Measurements from ENCODE around the gene GEMIN7. TPM values are rescaled to one million over a fixed set of nuclear protein-coding genes. Genes with fewer than 3 reads are reported as not detected.

Gene GEMIN7
- total RNA-seq, 4 donors from 2014 or later, result 18.8 to 29.8 (median 20.5) TPM

GRCh38 chr19:45138303-45138751 lies 59.3 kb downstream of the GEMIN7 start:
- no peak for DNase-seq (ENCODE audit: low spot score in 2 of 2)
- H3K9me3 ChIP-seq, result no peaks in the 10 kb centered on the region
- WGBS, result 55% methylated on average over 11 of the region's 11 CpGs
- TF ChIP-seq CTCF (IDR thresholded peaks at IDR 0.05), result no peak
- TF ChIP-seq EP300 (IDR thresholded peaks at IDR 0.05), result no peak
- no peak for TF ChIP-seq POLR2AphosphoS5 (IDR thresholded peaks at IDR 0.05)
- no peak for TF ChIP-seq POLR2A (IDR thresholded peaks at IDR 0.05)
- H3K27ac ChIP-seq, result no peak overlapping the region
- H3K36me3 ChIP-seq, result peaks cover 31% of the 10 kb centered on the region
- peaks cover 23% of the 10 kb centered on the region for H3K4me1 ChIP-seq
- no peak overlapping the region for H3K4me3 ChIP-seq
- H3K27me3 ChIP-seq, result no peaks in the 10 kb centered on the region

- DNase-seq (ENCODE audit: low spot score in 2 of 2), result no peak
- Histone ChIP-seq H3K27me3 (no peaks in the 10 kb centered on the region), H3K9me3 (no peaks in the 10 kb centered on the region), H3K36me3 (peaks cover 41% of the 10 kb centered on the region), H3K4me1 (peaks cover 23% of the 10 kb centered on the region), H3K4me3 (no peak overlapping the region), H3K27ac (no peak overlapping the region)
- WGBS, result 96% methylated on average over 18 of the region's 24 CpGs
- TF ChIP-seq EP300 (IDR thresholded peaks at IDR 0.05) (no peak), POLR2A (IDR thresholded peaks at IDR 0.05) (no peak), CTCF (IDR thresholded peaks at IDR 0.05) (no peak), POLR2AphosphoS5 (IDR thresholded peaks at IDR 0.05) (no peak)
Observed at GRCh38 chr19:45139286-45140143, 60.5 kb downstream of the GEMIN7 start.

- TF ChIP-seq EP300 (IDR thresholded peaks at IDR 0.05) (no peak), POLR2A (IDR thresholded peaks at IDR 0.05) (no peak), POLR2AphosphoS5 (IDR thresholded peaks at IDR 0.05) (no peak), CTCF (IDR thresholded peaks at IDR 0.05) (no peak)
- 89% methylated on average over 6 of the region's 8 CpGs for WGBS
- no peak overlapping the region for H3K27ac ChIP-seq
- no peaks in the 10 kb centered on the region for H3K27me3 ChIP-seq
- peaks cover 23% of the 10 kb centered on the region for H3K4me1 ChIP-seq
- H3K9me3 ChIP-seq, result no peaks in the 10 kb centered on the region
- no peak for DNase-seq (ENCODE audit: low spot score in 2 of 2)
- no peak overlapping the region for H3K4me3 ChIP-seq
- H3K36me3 ChIP-seq, result peaks cover 47% of the 10 kb centered on the region
Observed at GRCh38 chr19:45140144-45140503, 61.1 kb downstream of the GEMIN7 start.

GRCh38 chr19:45140533-45140932 lies 61.5 kb downstream of the GEMIN7 start:
- WGBS, result 94% methylated on average over 8 of the region's 11 CpGs
- no peak for DNase-seq (ENCODE audit: low spot score in 2 of 2)
- no peak overlapping the region for H3K27ac ChIP-seq
- TF ChIP-seq POLR2AphosphoS5 (IDR thresholded peaks at IDR 0.05), result no peak
- TF ChIP-seq POLR2A (IDR thresholded peaks at IDR 0.05), result no peak
- no peak for TF ChIP-seq EP300 (IDR thresholded peaks at IDR 0.05)
- no peak for TF ChIP-seq CTCF (IDR thresholded peaks at IDR 0.05)
- H3K9me3 ChIP-seq, result no peaks in the 10 kb centered on the region
- H3K4me3 ChIP-seq, result no peak overlapping the region
- H3K27me3 ChIP-seq, result no peaks in the 10 kb centered on the region
- peaks cover 51% of the 10 kb centered on the region for H3K36me3 ChIP-seq
- peaks cover 23% of the 10 kb centered on the region for H3K4me1 ChIP-seq

Other genes starting within 250 kb of the GEMIN7 start
- gene NECTIN2, start 233.0 kb upstream of the GEMIN7 start, total RNA-seq, result 10 to 100 TPM; 56.2 to 78.2 (median 67.5) TPM
- gene TOMM40, start 188.0 kb upstream of the GEMIN7 start, total RNA-seq, result 10 to 100 TPM; 32.7 to 51.9 (median 47.1) TPM
- gene APOE, start 173.5 kb upstream of the GEMIN7 start, total RNA-seq, result 100 to 1,000 TPM; 418 to 859 (median 594) TPM
- gene APOC1, start 164.7 kb upstream of the GEMIN7 start, total RNA-seq, result 10 to 100 TPM; 38.6 to 58.3 (median 47.7) TPM
- not detected for gene APOC4, start 137.0 kb upstream of the GEMIN7 start, total RNA-seq
- gene APOC2, start 133.2 kb upstream of the GEMIN7 start, total RNA-seq, result 1 to 10 TPM in 2 of 4 donors, not detected in 2; 2.7 to 9.7 TPM
- gene CLPTM1, start 123.9 kb upstream of the GEMIN7 start, total RNA-seq, result 100 to 1,000 TPM in 2 of 4 donors, 10 to 100 TPM in 2; 86.2 to 137 (median 97.5) TPM
- gene RELB, start 77.8 kb upstream of the GEMIN7 start, total RNA-seq, result 10 to 100 TPM in 2 of 4 donors, 1 to 10 TPM in 2; 1.4 to 16.5 (median 10.6) TPM
- gene CLASRP, start 40.2 kb upstream of the GEMIN7 start, total RNA-seq, result 100 to 1,000 TPM in 1 of 4 donors, 10 to 100 TPM in 3; 55.3 to 135 (median 84.3) TPM
- gene ZNF296, start 2.8 kb upstream of the GEMIN7 start, total RNA-seq, result 1 to 10 TPM; 4.3 to 5.8 (median 4.9) TPM
- gene PPP1R37, start 13.9 kb downstream of the GEMIN7 start, total RNA-seq, result 10 to 100 TPM; 24.6 to 43.1 (median 33.5) TPM
- gene NKPD1, start 81.7 kb downstream of the GEMIN7 start, total RNA-seq, result 10 to 100 TPM; 22.4 to 60.4 (median 51.1) TPM
- gene TRAPPC6A, start 99.0 kb downstream of the GEMIN7 start, total RNA-seq, result 10 to 100 TPM; 55.9 to 82.3 (median 71.8) TPM
- 10 to 100 TPM; 15.3 to 20.1 (median 15.9) TPM for gene BLOC1S3, start 99.5 kb downstream of the GEMIN7 start, total RNA-seq
- 1 to 10 TPM in 3 of 4 donors, under 1 TPM in 1; 0.44 to 3.5 (median 1.7) TPM for gene EXOC3L2, start 166.1 kb downstream of the GEMIN7 start, total RNA-seq
- gene MARK4, start 172.0 kb downstream of the GEMIN7 start, total RNA-seq, result 10 to 100 TPM; 37.4 to 56.2 (median 49.0) TPM
- gene CKM, start 243.6 kb downstream of the GEMIN7 start, total RNA-seq, result not detected

Data from suprapubic skin (tissue), 4 donors.